ENCODE results near the gene CHRDL2. TPM values are rescaled to one million over a fixed set of nuclear protein-coding genes. Genes with fewer than 3 reads are reported as not detected.

CHRDL2 gene
- total and polyA plus RNA-seq, 2 of the 4 experiments (the other 2 are of a cell fraction) = 0.80 TPM; not detected in 1

GRCh38 chr11:74713686-74714085, 17.5 kb downstream of the CHRDL2 start:
- no peak overlapping the region for H2BK15ac ChIP-seq (ENCODE audit: low read depth, low read length)
- ChIA-PET POLR2A (ENCODE audit: unreplicated experiment) (no interaction called here), CTCF (no interaction called here)
- H3K9me1 ChIP-seq (ENCODE audit: insufficient read depth, low read length) = no peaks in the 10 kb centered on the region
- peak overlapping the region; percentile 29; the same call in 1 of the 2 replicates for H2AK5ac ChIP-seq (ENCODE audit: low read depth, low read length)
- 93% methylated on average over 3 of the region's 4 CpGs; no CpG with 5 or more reads in 1 of the 2 experiments for WGBS, 2 experiments (ENCODE audit: extremely low coverage in 2 of 2, insufficient read length in 1 of 2)
- no peak overlapping the region for H4K91ac ChIP-seq (ENCODE audit: insufficient read depth, low read depth, low read length)
- no peak overlapping the region for H3K4me3 ChIP-seq (ENCODE audit: insufficient read depth, low read depth, low read length)
- H3K9ac ChIP-seq (ENCODE audit: low read depth, low read length) = no peak overlapping the region
- no peak overlapping the region for H2AK9ac ChIP-seq (replicated peaks; ENCODE audit: low read depth, low read length, poor library complexity)
- no peaks in the 10 kb centered on the region for H3K36me3 ChIP-seq (ENCODE audit: control insufficient read depth, insufficient read depth, low read length)
- dilution Hi-C loops (cut with HindIII; ENCODE audit: low sequenced_read_pairs, unreplicated experiment) = no loop called here
- H3K56ac ChIP-seq (ENCODE audit: extremely low read depth, insufficient read depth, low read length) = no peak overlapping the region
- in situ Hi-C loops (cut with MboI; ENCODE audit: low sequenced_read_pairs) = no loop called here
- TF ChIP-seq USF2 (IDR thresholded peaks at IDR 0.05; ENCODE audit: low read depth, low read length) (no peak), NFE2L2 (IDR thresholded peaks at IDR 0.05; ENCODE audit: low read depth, low read length) (no peak), SMC3 (IDR thresholded peaks at IDR 0.05; ENCODE audit: low read depth, low read length) (no peak), MXI1 (IDR thresholded peaks at IDR 0.05; ENCODE audit: borderline replicate concordance, low read depth, low read length) (no peak), RFX5 (IDR thresholded peaks at IDR 0.05; ENCODE audit: low read depth, low read length) (no peak), RAD21 (IDR thresholded peaks at IDR 0.05; ENCODE audit: low read length) (no peak), FOS (IDR thresholded peaks at IDR 0.05; ENCODE audit: low read depth, low read length) (no peak), POLR2A (IDR thresholded peaks at IDR 0.05; ENCODE audit: low read depth, low read length) (no peak)
- TF ChIP-seq, protein P1, sequence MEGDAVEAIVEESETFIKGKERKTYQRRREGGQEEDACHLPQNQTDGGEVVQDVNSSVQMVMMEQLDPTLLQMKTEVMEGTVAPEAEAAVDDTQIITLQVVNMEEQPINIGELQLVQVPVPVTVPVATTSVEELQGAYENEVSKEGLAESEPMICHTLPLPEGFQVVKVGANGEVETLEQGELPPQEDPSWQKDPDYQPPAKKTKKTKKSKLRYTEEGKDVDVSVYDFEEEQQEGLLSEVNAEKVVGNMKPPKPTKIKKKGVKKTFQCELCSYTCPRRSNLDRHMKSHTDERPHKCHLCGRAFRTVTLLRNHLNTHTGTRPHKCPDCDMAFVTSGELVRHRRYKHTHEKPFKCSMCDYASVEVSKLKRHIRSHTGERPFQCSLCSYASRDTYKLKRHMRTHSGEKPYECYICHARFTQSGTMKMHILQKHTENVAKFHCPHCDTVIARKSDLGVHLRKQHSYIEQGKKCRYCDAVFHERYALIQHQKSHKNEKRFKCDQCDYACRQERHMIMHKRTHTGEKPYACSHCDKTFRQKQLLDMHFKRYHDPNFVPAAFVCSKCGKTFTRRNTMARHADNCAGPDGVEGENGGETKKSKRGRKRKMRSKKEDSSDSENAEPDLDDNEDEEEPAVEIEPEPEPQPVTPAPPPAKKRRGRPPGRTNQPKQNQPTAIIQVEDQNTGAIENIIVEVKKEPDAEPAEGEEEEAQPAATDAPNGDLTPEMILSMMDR (conservative IDR thresholded peaks at IDR 0.05; ENCODE audit: low read depth, low read length) = no peak
- no peak overlapping the region for H2BK120ac ChIP-seq (ENCODE audit: low read depth, low read length)
- no peak overlapping the region for H3K23ac ChIP-seq (ENCODE audit: low read depth, low read length)
- H4K5ac ChIP-seq (ENCODE audit: low read depth, low read length) = no peak overlapping the region
- H3K4ac ChIP-seq (ENCODE audit: low read depth, low read length) = no peak overlapping the region
- no peak for DNase-seq
- no peak overlapping the region for H2BK5ac ChIP-seq (ENCODE audit: low read depth, low read length, poor library complexity, severe bottlenecking)
- BruUV-seq (replicated peaks) = no TSS peak
- H3K14ac ChIP-seq (replicated peaks; ENCODE audit: low read depth, low read length) = no peak overlapping the region
- no peak overlapping the region; the same call in 1 of the 2 replicates for H3K18ac ChIP-seq (ENCODE audit: low read depth, low read length)
- no peak overlapping the region for H3K4me2 ChIP-seq (ENCODE audit: low read depth, low read length)
- no peak overlapping the region for H3K27ac ChIP-seq (ENCODE audit: insufficient read depth, low read length)
- peaks cover 21% of the 10 kb centered on the region for H3K4me1 ChIP-seq (ENCODE audit: control insufficient read depth, insufficient read depth, low read length)
- H3K9me3 ChIP-seq (ENCODE audit: control insufficient read depth, insufficient read depth, low read length) = no peaks in the 10 kb centered on the region
- H4K20me1 ChIP-seq (ENCODE audit: insufficient read depth, low read length) = no peaks in the 10 kb centered on the region
- H2BK20ac ChIP-seq (ENCODE audit: low read depth, low read length) = no peak overlapping the region
- no peak overlapping the region for H4K8ac ChIP-seq (ENCODE audit: low read depth in 2 of 2, low read length in 2 of 2)
- ATAC-seq (ENCODE audit: low read depth) = no peak
- intact Hi-C loops (cut with micrococcal nuclease) = no loop called here
- H2AFZ ChIP-seq (replicated peaks; ENCODE audit: low read length, poor library complexity) = no peak overlapping the region
- no peaks in the 10 kb centered on the region for H3K27me3 ChIP-seq (ENCODE audit: control insufficient read depth, insufficient read depth, low read length)
- no peaks in the 10 kb centered on the region for H3K79me1 ChIP-seq (ENCODE audit: low read depth in 1 of 2, low read length in 2 of 2)
